Loucy (cell line): ENCODE measurements around the gene GNAO1.

Experiments used
- H2AFZ ChIP-seq: fragments of 200-600 bp; sonication (generic); 2 replicates; pipeline ENCODE4 v1.6.0; 2016; ENCODE audit warnings: antibody characterized with exemption, mild to moderate bottlenecking, low read length, moderate library complexity
- H3F3A ChIP-seq: fragments of 200-600 bp; 2 replicates; pipeline ENCODE4 v1.6.0; 2016; ENCODE audit warnings: antibody characterized with exemption, low read depth, mild to moderate bottlenecking
- H3K27me3 ChIP-seq: fragments of 200-600 bp; sonication (generic); 2 replicates; pipeline ENCODE4 v1.6.1; 2014; ENCODE audit warnings: low read length, mild to moderate bottlenecking; ENCODE audit not compliant: insufficient read depth, poor library complexity, severe bottlenecking
- H3K36me3 ChIP-seq: fragments of 200-600 bp; sonication (generic); 2 replicates; pipeline ENCODE4 v1.6.1; 2016; ENCODE audit warnings: low read length; ENCODE audit not compliant: insufficient read depth
- H3K4me1 ChIP-seq: fragments of 200-600 bp; sonication (generic); 2 replicates; pipeline ENCODE4 v1.5.1; 2014; ENCODE audit warnings: low read length, mild to moderate bottlenecking; ENCODE audit not compliant: insufficient read depth, poor library complexity, severe bottlenecking
- H3K4me2 ChIP-seq: fragments of 200-600 bp; sonication (generic); 2 replicates; pipeline ENCODE4 v1.6.0; 2014; ENCODE audit warnings: antibody characterized with exemption, low read length, low read depth, mild to moderate bottlenecking; ENCODE audit not compliant: poor library complexity, severe bottlenecking
- H3K4me3 ChIP-seq: fragments of 200-600 bp; sonication (generic); 2 replicates; pipeline ENCODE4 v1.5.1; 2014; ENCODE audit warnings: low read length, mild to moderate bottlenecking, mixed read lengths; ENCODE audit not compliant: poor library complexity, severe bottlenecking
- H3K79me2 ChIP-seq: fragments of 200-600 bp; sonication (generic); 2 replicates; pipeline ENCODE4 v1.6.1; 2014; ENCODE audit warnings: low read length; ENCODE audit not compliant: insufficient read depth
- H3K9ac ChIP-seq: fragments of 200-600 bp; sonication (generic); 2 replicates; pipeline ENCODE4 v1.6.0; 2014; ENCODE audit warnings: mild to moderate bottlenecking, low read depth, low read length, moderate library complexity; ENCODE audit not compliant: poor library complexity, severe bottlenecking
- H3K9me2 ChIP-seq: fragments of 200-600 bp; sonication (generic); replicated peaks from 2 replicates; pipeline ENCODE4 v1.6.1; 2016; ENCODE audit warnings: low read depth, low read length, mixed read lengths
- H3K9me3 ChIP-seq: fragments of 200-600 bp; sonication (generic); 2 replicates; pipeline ENCODE4 v1.6.1; 2014; ENCODE audit warnings: mild to moderate bottlenecking, antibody characterized with exemption, low read length, low read depth; ENCODE audit not compliant: insufficient read depth
- H4K20me1 ChIP-seq: fragments of 200-600 bp; sonication (generic); 2 replicates; pipeline ENCODE4 v1.6.0; 2014; ENCODE audit warnings: antibody characterized with exemption, low read length, mild to moderate bottlenecking; ENCODE audit not compliant: insufficient read depth, poor library complexity, severe bottlenecking
- CTCF ChIP-seq: fragments of 200-600 bp; sonication (generic); conservative IDR thresholded peaks from 2 replicates; pipeline ENCODE4 v1.5.1; 2014; ENCODE audit warnings: mild to moderate bottlenecking, antibody characterized with exemption, low read length
- EZH2phosphoT487 ChIP-seq: fragments of 200-600 bp; IDR thresholded peaks from 2 replicates; pipeline ENCODE4 v1.6.1; 2018; ENCODE audit warnings: antibody characterized with exemption, mild to moderate bottlenecking, moderate library complexity, borderline replicate concordance

GNAO1 gene

GRCh38 chr16:56305956-56306565 is 114.8 kb downstream of the GNAO1 start:
- Histone ChIP-seq H3K27me3 (no peaks in the 10 kb centered on the region), H3K4me3 (no peak overlapping the region), H3K36me3 (no peaks in the 10 kb centered on the region), H3K4me1 (peaks cover 5% of the 10 kb centered on the region), H2AFZ (no peak overlapping the region), H3F3A (no peaks in the 10 kb centered on the region), H3K79me2 (no peaks in the 10 kb centered on the region), H4K20me1 (no peaks in the 10 kb centered on the region), H3K9ac (no peak overlapping the region), H3K9me3 (no peaks in the 10 kb centered on the region), H3K9me2 (no peaks in the 10 kb centered on the region), H3K4me2 (no peak overlapping the region)
- no peak for TF ChIP-seq EZH2phosphoT487
- TF ChIP-seq CTCF: no peak

GRCh38 chr16:56306690-56307533 is 115.6 kb downstream of the GNAO1 start:
- no peak for TF ChIP-seq CTCF
- Histone ChIP-seq H3K79me2 (no peaks in the 10 kb centered on the region), H3K9me2 (no peaks in the 10 kb centered on the region), H3F3A (no peaks in the 10 kb centered on the region), H4K20me1 (no peaks in the 10 kb centered on the region), H3K4me3 (no peak overlapping the region), H3K4me2 (no peak overlapping the region), H3K27me3 (no peaks in the 10 kb centered on the region), H3K9me3 (no peaks in the 10 kb centered on the region), H3K36me3 (no peaks in the 10 kb centered on the region), H3K9ac (no peak overlapping the region), H2AFZ (no peak overlapping the region), H3K4me1 (no peaks in the 10 kb centered on the region)

GRCh38 chr16:56307534-56307873 is 116.2 kb downstream of the GNAO1 start:
- Histone ChIP-seq H4K20me1 (no peaks in the 10 kb centered on the region), H2AFZ (no peak overlapping the region), H3K36me3 (no peaks in the 10 kb centered on the region), H3K9me2 (no peaks in the 10 kb centered on the region), H3K4me2 (no peak overlapping the region), H3K4me3 (no peak overlapping the region), H3K9me3 (no peaks in the 10 kb centered on the region), H3K9ac (no peak overlapping the region), H3K27me3 (no peaks in the 10 kb centered on the region), H3K79me2 (no peaks in the 10 kb centered on the region), H3K4me1 (no peaks in the 10 kb centered on the region), H3F3A (no peaks in the 10 kb centered on the region)
- TF ChIP-seq EZH2phosphoT487: no peak
- TF ChIP-seq CTCF: no peak
